PC-3 (cell line): ENCODE measurements around the gene AKAP8. TPM values are rescaled to one million over a fixed set of nuclear protein-coding genes. Genes with fewer than 3 reads are reported as not detected.

Experiments
- ATAC-seq: fragments of 200-7000 bp; cut with Tn5 transposase; 2 replicates; pipeline ENCODE4 v1.9.1; 2020; ENCODE audit warnings: mild to moderate bottlenecking, moderate library complexity
- BruUV-seq: library from RNA; stranded (reverse); fragments of 400-500 nt; replicated peaks from 2 replicates; lab custom pipeline; 2021; lab: Mats Ljungman, UMichigan
- CTCF ChIA-PET: fragments of 300-600 bp; sonication (Branson Sonifier 250); formaldehyde crosslinking; loops from one replicate; lab custom pipeline; 2022; ENCODE audit warnings: antibody characterized with exemption; lab: Charles Lee
- POLR2A ChIA-PET: fragments of 300-600 bp; sonication (Branson Sonifier 250); formaldehyde crosslinking; loops from one replicate; lab custom pipeline; 2022; ENCODE audit warnings: antibody characterized with exemption; ENCODE audit not compliant: unreplicated experiment; lab: Charles Lee
- DNase-seq: peaks from one replicate; pipeline ENCODE4 v3.0.0-alpha.2; 2015
- H2AFZ ChIP-seq: fragments of 300-600 bp; sonication (generic); 2 replicates; pipeline ENCODE4 v1.6.0; 2016; ENCODE audit warnings: antibody characterized with exemption, low read length
- H3F3A ChIP-seq: fragments of 300-600 bp; sonication (generic); one replicate; pipeline ENCODE4 v1.6.0; 2017; ENCODE audit warnings: antibody characterized with exemption, low read length, control low read depth, mild to moderate bottlenecking; ENCODE audit not compliant: unreplicated experiment
- H3K27ac ChIP-seq: fragments of 300-600 bp; sonication (generic); 2 replicates; pipeline ENCODE4 v1.5.1; 2016; ENCODE audit warnings: mild to moderate bottlenecking, low read length
- H3K27me3 ChIP-seq: fragments of 300-600 bp; sonication (generic); 2 replicates; pipeline ENCODE4 v1.6.1; 2016; ENCODE audit warnings: low read length, mixed read lengths
- H3K36me3 ChIP-seq: fragments of 300-600 bp; sonication (generic); 2 replicates; pipeline ENCODE4 v1.6.1; 2016; ENCODE audit warnings: low read depth, mixed run types, low read length, mixed read lengths
- H3K4me1 ChIP-seq: fragments of 300-600 bp; sonication (generic); 2 replicates; pipeline ENCODE4 v1.5.1; 2016; ENCODE audit warnings: low read length; ENCODE audit not compliant: insufficient read depth
- H3K4me2 ChIP-seq: fragments of 300-600 bp; sonication (generic); 2 replicates; pipeline ENCODE4 v1.6.0; 2016; ENCODE audit warnings: low read length
- H3K4me3 ChIP-seq: fragments of 300-600 bp; sonication (generic); 2 replicates; pipeline ENCODE4 v1.5.1; 2016; ENCODE audit warnings: mild to moderate bottlenecking, low read length, mixed read lengths
- H3K79me2 ChIP-seq: fragments of 300-600 bp; sonication (generic); 2 replicates; pipeline ENCODE4 v1.6.1; 2017; ENCODE audit warnings: low read length, mixed read lengths
- H3K9ac ChIP-seq: fragments of 300-600 bp; sonication (generic); 2 replicates; pipeline ENCODE4 v1.6.0; 2016; ENCODE audit warnings: mild to moderate bottlenecking, low read length
- H3K9me2 ChIP-seq: fragments of 300-600 bp; sonication (generic); replicated peaks from 2 replicates; pipeline ENCODE4 v1.6.1; 2016; ENCODE audit warnings: mixed run types, low read length, mixed read lengths
- H3K9me3 ChIP-seq: fragments of 300-600 bp; sonication (generic); 2 replicates; pipeline ENCODE4 v1.6.1; 2016; ENCODE audit warnings: low read length, mixed read lengths
- H4K20me1 ChIP-seq: fragments of 300-600 bp; sonication (generic); 2 replicates; pipeline ENCODE4 v1.6.1; 2016; ENCODE audit warnings: low read length, mixed read lengths
- EZH2 ChIP-seq: fragments of 300-600 bp; sonication (generic); IDR thresholded peaks from one replicate; pipeline ENCODE4 v1.6.1; 2017; ENCODE audit warnings: antibody characterized with exemption, mild to moderate bottlenecking, low read length; ENCODE audit not compliant: unreplicated experiment
- EZH2phosphoT487 ChIP-seq: fragments of 300-600 bp; sonication (generic); IDR thresholded peaks from 2 replicates; pipeline ENCODE4 v1.6.1; 2018; ENCODE audit warnings: mild to moderate bottlenecking, antibody characterized with exemption, low read length, borderline replicate concordance
- intact Hi-C: fragments of 100-400 bp; cut with micrococcal nuclease; formaldehyde crosslinking; loops from 2 replicates; pipeline ENCODE4 v1.9.0; 2023
- total RNA-seq: library from RNA; depleted of rRNA; stranded (reverse); fragments of >200 nt; gene quantifications from 2 replicates; pipeline ENCODE4 v1.2.3, GENCODE V29; 2014
- TF ChIP-seq, protein P1 (sequence below): fragments of 300-600 bp; sonication (generic); conservative IDR thresholded peaks from 2 replicates; pipeline ENCODE4 v1.5.1; 2017; ENCODE audit warnings: antibody characterized with exemption, low read depth, mild to moderate bottlenecking, low read length

AKAP8 gene
- total RNA-seq, 1 experiment from 2014 or later, result 36.3 TPM

DNA sequence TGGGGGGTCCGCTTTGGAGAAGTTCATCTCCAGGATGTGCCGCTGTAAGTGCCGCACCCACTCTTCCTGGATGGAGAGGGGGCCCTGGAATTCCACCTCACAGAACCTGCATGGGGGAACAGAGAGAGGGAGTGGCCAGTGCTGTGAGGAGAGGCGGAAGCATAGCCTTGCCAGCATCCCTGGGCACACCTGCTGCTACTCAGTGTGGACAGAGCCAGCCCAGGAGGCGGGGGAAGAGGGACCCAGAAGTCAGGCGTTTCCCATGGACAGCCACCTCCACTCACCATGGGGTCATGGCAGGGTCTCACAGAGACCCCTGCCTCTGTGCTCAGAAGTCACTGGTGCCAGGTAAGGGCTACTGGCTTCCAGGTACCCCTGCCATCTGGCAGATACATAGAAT is 43.5 kb upstream of the AKAP8 start:
- Histone ChIP-seq H3K79me2 (peaks cover 6% of the 10 kb centered on the region), H3K9me3 (no peaks in the 10 kb centered on the region), H3K36me3 (peaks cover 51% of the 10 kb centered on the region), H3K9ac (no peak overlapping the region), H4K20me1 (peaks cover 1% of the 10 kb centered on the region; the same call in 1 of the 2 replicates), H3K4me2 (no peak overlapping the region), H3K27me3 (no peaks in the 10 kb centered on the region), H3K4me1 (peaks cover 9% of the 10 kb centered on the region; the same call in 1 of the 2 replicates), H3K27ac (no peak overlapping the region), H3K9me2 (no peaks in the 10 kb centered on the region), H3F3A (no peaks in the 10 kb centered on the region), H2AFZ (no peak overlapping the region), H3K4me3 (no peak overlapping the region)
- ChIA-PET CTCF (no interaction called here), POLR2A (no interaction called here)
- intact Hi-C loops, result no loop called here
- no TSS peak for BruUV-seq
- no peak for ATAC-seq
- TF ChIP-seq, protein P1, sequence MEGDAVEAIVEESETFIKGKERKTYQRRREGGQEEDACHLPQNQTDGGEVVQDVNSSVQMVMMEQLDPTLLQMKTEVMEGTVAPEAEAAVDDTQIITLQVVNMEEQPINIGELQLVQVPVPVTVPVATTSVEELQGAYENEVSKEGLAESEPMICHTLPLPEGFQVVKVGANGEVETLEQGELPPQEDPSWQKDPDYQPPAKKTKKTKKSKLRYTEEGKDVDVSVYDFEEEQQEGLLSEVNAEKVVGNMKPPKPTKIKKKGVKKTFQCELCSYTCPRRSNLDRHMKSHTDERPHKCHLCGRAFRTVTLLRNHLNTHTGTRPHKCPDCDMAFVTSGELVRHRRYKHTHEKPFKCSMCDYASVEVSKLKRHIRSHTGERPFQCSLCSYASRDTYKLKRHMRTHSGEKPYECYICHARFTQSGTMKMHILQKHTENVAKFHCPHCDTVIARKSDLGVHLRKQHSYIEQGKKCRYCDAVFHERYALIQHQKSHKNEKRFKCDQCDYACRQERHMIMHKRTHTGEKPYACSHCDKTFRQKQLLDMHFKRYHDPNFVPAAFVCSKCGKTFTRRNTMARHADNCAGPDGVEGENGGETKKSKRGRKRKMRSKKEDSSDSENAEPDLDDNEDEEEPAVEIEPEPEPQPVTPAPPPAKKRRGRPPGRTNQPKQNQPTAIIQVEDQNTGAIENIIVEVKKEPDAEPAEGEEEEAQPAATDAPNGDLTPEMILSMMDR, result no peak
- TF ChIP-seq EZH2 (no peak), EZH2phosphoT487 (no peak)
- DNase-seq, result no peak

DNA sequence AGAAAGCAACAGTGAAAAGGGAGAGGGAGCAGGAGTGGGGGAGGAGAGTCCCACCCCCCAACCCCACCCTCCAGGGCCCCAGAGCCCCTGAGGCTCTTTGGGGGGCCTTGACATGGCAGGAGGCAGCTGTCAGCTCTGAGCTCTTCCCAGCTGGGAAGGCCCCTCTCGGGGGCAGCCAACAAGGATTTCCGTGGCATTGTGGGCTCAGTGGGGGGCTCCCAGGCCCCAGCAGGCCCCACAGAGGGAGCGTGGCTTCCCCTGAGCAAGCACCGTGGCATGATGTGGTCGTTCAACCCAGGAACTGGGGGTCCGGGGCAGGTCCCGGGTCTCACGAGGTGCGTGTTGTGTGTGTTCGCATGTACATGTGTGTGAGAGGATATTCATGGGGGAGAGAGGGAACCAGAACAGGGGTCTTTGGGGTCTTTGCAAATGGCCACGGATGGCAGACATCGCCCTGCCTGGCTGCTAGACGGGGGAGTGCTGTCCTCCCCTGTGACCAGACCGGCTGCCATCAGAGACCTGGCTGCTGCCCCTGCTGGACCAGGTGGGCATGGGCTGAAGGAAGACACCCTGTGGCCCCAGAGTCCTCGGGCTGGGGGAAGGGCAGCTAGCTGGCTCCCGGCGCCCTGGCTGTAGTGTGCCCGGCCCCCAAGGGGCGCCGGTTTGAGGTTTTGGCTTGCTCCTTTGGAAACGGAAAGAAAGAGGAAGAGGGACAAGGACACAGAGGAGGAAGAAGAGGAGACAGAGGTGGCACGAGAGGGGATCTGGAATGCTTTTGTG is 42.9 kb upstream of the AKAP8 start:
- no peak overlapping the region for H3K4me3 ChIP-seq
- H3K36me3 ChIP-seq, result peaks cover 45% of the 10 kb centered on the region
- H3K27me3 ChIP-seq, result no peaks in the 10 kb centered on the region
- peaks cover 13% of the 10 kb centered on the region for H3K79me2 ChIP-seq
- POLR2A ChIA-PET, result no interaction called here
- TF ChIP-seq, protein P1, result no peak
- TF ChIP-seq EZH2 (no peak), EZH2phosphoT487 (no peak)
- H3F3A ChIP-seq, result no peaks in the 10 kb centered on the region
- ATAC-seq (no peak), DNase-seq (no peak)
- no peak overlapping the region for H2AFZ ChIP-seq
- H4K20me1 ChIP-seq, result peaks cover 8% of the 10 kb centered on the region
- no TSS peak for BruUV-seq
- peaks cover 11% of the 10 kb centered on the region; the same call in 1 of the 2 replicates for H3K4me1 ChIP-seq
- intact Hi-C loops, result no loop called here
- H3K9ac ChIP-seq, result no peak overlapping the region
- H3K4me2 ChIP-seq, result no peak overlapping the region
- H3K9me2 ChIP-seq, result no peaks in the 10 kb centered on the region
- no peaks in the 10 kb centered on the region for H3K9me3 ChIP-seq
- H3K27ac ChIP-seq, result no peak overlapping the region
- CTCF ChIA-PET, result no interaction called here

DNA sequence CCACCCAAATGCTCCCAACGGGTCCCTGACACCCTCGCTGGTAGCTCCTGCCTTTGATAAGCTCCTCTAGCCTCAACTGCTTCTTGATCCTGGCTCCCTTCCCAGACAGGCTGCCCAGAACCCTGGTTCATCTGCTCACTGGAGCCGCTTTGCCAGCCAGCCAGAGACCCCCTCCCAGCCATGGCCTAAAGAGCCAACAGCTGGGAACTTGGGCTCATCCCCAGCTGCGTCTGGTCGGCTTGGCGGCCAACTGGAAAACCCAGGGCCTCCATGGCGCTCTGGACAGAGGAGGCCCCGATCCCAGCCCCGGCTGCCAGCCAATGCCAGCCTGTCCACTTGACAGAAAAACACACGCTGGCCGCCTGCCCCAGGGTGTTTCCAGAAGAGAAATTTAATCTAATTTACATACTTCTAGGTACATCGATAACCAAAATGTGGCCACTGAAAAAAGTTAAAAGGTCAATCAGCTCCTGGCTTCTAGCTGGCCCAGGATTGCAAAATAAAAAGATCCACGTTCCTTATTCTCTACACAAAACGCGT is 42.2 kb upstream of the AKAP8 start:
- Histone ChIP-seq H3K9me3 (no peaks in the 10 kb centered on the region), H3K27me3 (no peaks in the 10 kb centered on the region), H3K27ac (no peak overlapping the region), H3K4me1 (peaks cover 18% of the 10 kb centered on the region), H4K20me1 (peaks cover 15% of the 10 kb centered on the region), H3K79me2 (peaks cover 20% of the 10 kb centered on the region), H3K9ac (no peak overlapping the region), H3K4me2 (no peak overlapping the region), H3F3A (no peaks in the 10 kb centered on the region), H3K9me2 (no peaks in the 10 kb centered on the region), H3K4me3 (no peak overlapping the region), H2AFZ (no peak overlapping the region), H3K36me3 (peaks cover 39% of the 10 kb centered on the region)
- intact Hi-C loops, result no loop called here
- CTCF ChIA-PET, result no interaction called here
- TF ChIP-seq, protein P1, result no peak
- TF ChIP-seq EZH2 (no peak), EZH2phosphoT487 (no peak)
- POLR2A ChIA-PET, result interaction anchor here (0.6 kb wide), 1 partner anchor 11 kb away, joined by 6 read pairs; no protein-coding TSS in a partner anchor
- no TSS peak for BruUV-seq
- DNase-seq, result no peak
- ATAC-seq, result no peak
